Effector memory CD4-positive, alpha-beta T cell (primary cell): ENCODE data around the gene ZNF330.

Source experiments
- DNase-seq, 3 donors: peaks; one replicate each; pipeline ENCODE4 v3.0.0-alpha.2; 2020
- H3K27ac ChIP-seq: 2 replicates; pipeline ENCODE4 v1.7.0; 2013; ENCODE audit warnings: mild to moderate bottlenecking, low read length, moderate library complexity; ENCODE audit not compliant: insufficient read depth, poor library complexity, severe bottlenecking
- H3K27me3 ChIP-seq: replicated peaks from 2 replicates; pipeline ENCODE4 v1.7.0; 2013; ENCODE audit warnings: mild to moderate bottlenecking, low read length; ENCODE audit not compliant: insufficient read depth, control insufficient read depth, poor library complexity, severe bottlenecking
- H3K36me3 ChIP-seq: 2 replicates; pipeline ENCODE4 v1.7.0; 2013; ENCODE audit warnings: mild to moderate bottlenecking, low read length, moderate library complexity; ENCODE audit not compliant: control insufficient read depth, insufficient read depth
- H3K4me1 ChIP-seq: 2 replicates; pipeline ENCODE4 v1.7.0; 2013; ENCODE audit warnings: low read length, mild to moderate bottlenecking; ENCODE audit not compliant: control insufficient read depth, insufficient read depth, poor library complexity, severe bottlenecking
- H3K4me3 ChIP-seq: 2 replicates; pipeline ENCODE4 v1.7.0; 2013; ENCODE audit warnings: low read length, low read depth, mild to moderate bottlenecking; ENCODE audit not compliant: insufficient read depth, poor library complexity, severe bottlenecking
- H3K9me3 ChIP-seq: 2 replicates; pipeline ENCODE4 v1.7.0; 2013; ENCODE audit warnings: mild to moderate bottlenecking, low read length, moderate library complexity; ENCODE audit not compliant: control insufficient read depth

The ZNF330 gene

GRCh38 chr4:141233673-141234072 lies 13.0 kb downstream of the ZNF330 start:
- no peak for DNase-seq
- H3K4me1 ChIP-seq: no peaks in the 10 kb centered on the region
- H3K27me3 ChIP-seq: no peaks in the 10 kb centered on the region
- no peak overlapping the region for H3K4me3 ChIP-seq
- no peak overlapping the region for H3K27ac ChIP-seq
- H3K9me3 ChIP-seq: no peaks in the 10 kb centered on the region
- H3K36me3 ChIP-seq: peaks cover 53% of the 10 kb centered on the region

GRCh38 chr4:141238186-141238585 lies 17.5 kb downstream of the ZNF330 start:
- Histone ChIP-seq H3K4me3 (no peak overlapping the region), H3K36me3 (peaks cover 15% of the 10 kb centered on the region), H3K9me3 (no peaks in the 10 kb centered on the region), H3K4me1 (no peaks in the 10 kb centered on the region), H3K27me3 (no peaks in the 10 kb centered on the region), H3K27ac (no peak overlapping the region)
- DNase-seq: no peak

GRCh38 chr4:141240259-141240658 lies 19.6 kb downstream of the ZNF330 start:
- no peaks in the 10 kb centered on the region for H3K27me3 ChIP-seq
- no peak for DNase-seq
- H3K36me3 ChIP-seq: peaks cover under 1% of the 10 kb centered on the region

GRCh38 chr4:141240671-141241070 lies 20.0 kb downstream of the ZNF330 start:
- Histone ChIP-seq H3K9me3 (no peaks in the 10 kb centered on the region), H3K4me1 (no peaks in the 10 kb centered on the region), H3K4me3 (no peak overlapping the region), H3K27ac (no peak overlapping the region), H3K36me3 (no peaks in the 10 kb centered on the region), H3K27me3 (no peaks in the 10 kb centered on the region)
- DNase-seq: no peak

More at GRCh38 chr4:141240259-141240658, 19.6 kb downstream of the ZNF330 start:
- Histone ChIP-seq H3K4me3 (no peak overlapping the region), H3K9me3 (no peaks in the 10 kb centered on the region), H3K4me1 (no peaks in the 10 kb centered on the region), H3K27ac (no peak overlapping the region)

- no peak for DNase-seq
- H3K4me3 ChIP-seq: no peak overlapping the region
- no peaks in the 10 kb centered on the region for H3K27me3 ChIP-seq
- H3K4me1 ChIP-seq: no peaks in the 10 kb centered on the region
- no peak overlapping the region for H3K27ac ChIP-seq
- H3K36me3 ChIP-seq: no peaks in the 10 kb centered on the region
- H3K9me3 ChIP-seq: no peaks in the 10 kb centered on the region
These were observed 21.3 kb downstream of the ZNF330 start for GRCh38 chr4:141241986-141242385.

GRCh38 chr4:141244419-141244818 lies 23.7 kb downstream of the ZNF330 start:
- Histone ChIP-seq H3K4me1 (no peaks in the 10 kb centered on the region), H3K36me3 (no peaks in the 10 kb centered on the region), H3K4me3 (no peak overlapping the region), H3K9me3 (no peaks in the 10 kb centered on the region), H3K27me3 (no peaks in the 10 kb centered on the region), H3K27ac (no peak overlapping the region)
- no peak for DNase-seq

- Histone ChIP-seq H3K27me3 (no peaks in the 10 kb centered on the region), H3K9me3 (no peaks in the 10 kb centered on the region), H3K4me3 (no peak overlapping the region), H3K27ac (no peak overlapping the region), H3K36me3 (no peaks in the 10 kb centered on the region), H3K4me1 (no peaks in the 10 kb centered on the region)
- DNase-seq: no peak
These were observed 25.5 kb downstream of the ZNF330 start for GRCh38 chr4:141246243-141246642.

GRCh38 chr4:141246683-141247429 lies 26.2 kb downstream of the ZNF330 start:
- Histone ChIP-seq H3K36me3 (no peaks in the 10 kb centered on the region), H3K4me3 (no peak overlapping the region), H3K27me3 (no peaks in the 10 kb centered on the region), H3K4me1 (no peaks in the 10 kb centered on the region), H3K9me3 (no peaks in the 10 kb centered on the region), H3K27ac (no peak overlapping the region)
- no peak for DNase-seq

- Histone ChIP-seq H3K27me3 (no peaks in the 10 kb centered on the region), H3K9me3 (no peaks in the 10 kb centered on the region), H3K4me1 (no peaks in the 10 kb centered on the region), H3K4me3 (no peak overlapping the region), H3K27ac (no peak overlapping the region), H3K36me3 (no peaks in the 10 kb centered on the region)
- no peak for DNase-seq
These were observed 26.7 kb downstream of the ZNF330 start for GRCh38 chr4:141247430-141247780.

- H3K4me1 ChIP-seq: no peaks in the 10 kb centered on the region
- no peaks in the 10 kb centered on the region for H3K27me3 ChIP-seq
- no peak overlapping the region for H3K4me3 ChIP-seq
- H3K9me3 ChIP-seq: no peaks in the 10 kb centered on the region
- no peak overlapping the region for H3K27ac ChIP-seq
- H3K36me3 ChIP-seq: no peaks in the 10 kb centered on the region
- DNase-seq: no peak
These were observed 27.3 kb downstream of the ZNF330 start for GRCh38 chr4:141248029-141248428.
